HG03025 (cell line): Measurements from ENCODE around the gene CAPN9.
"Not testable (repeated sequence)": the region's sequence is repeated elsewhere in the genome, so short reads cannot be mapped to it uniquely, and the experiment has no call there.

Experiments used
- ATAC-seq: cut with Tn5 transposase; IDR thresholded peaks from one replicate; pipeline ENCODE4 v1.9.1; 2021; ENCODE audit warnings: mild to moderate bottlenecking, moderate library complexity; ENCODE audit not compliant: unreplicated experiment, low FRiP score

Gene CAPN9

GRCh38 chr1:230709619-230710542 lies 37.3 kb upstream of the CAPN9 start:
- ATAC-seq, result no peak

DNA sequence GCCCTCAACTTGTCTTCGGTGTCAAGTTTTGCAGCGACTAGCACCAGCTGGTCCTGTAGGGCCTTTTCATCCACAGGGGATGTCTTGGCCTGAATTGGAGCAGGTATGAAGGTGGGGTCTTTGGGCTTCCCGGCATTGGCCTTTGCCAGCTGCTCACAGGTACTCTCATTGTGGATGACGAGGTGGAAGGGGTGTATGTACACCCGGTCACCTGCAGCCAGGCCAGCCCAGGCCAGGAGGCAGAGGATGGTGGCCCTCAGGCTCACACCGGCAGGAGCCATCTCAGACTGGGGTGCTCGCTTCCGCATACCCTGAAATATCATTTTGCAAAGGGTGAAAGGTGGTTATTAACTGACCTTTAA lies 36.7 kb upstream of the CAPN9 start:
- ATAC-seq, result no peak

DNA sequence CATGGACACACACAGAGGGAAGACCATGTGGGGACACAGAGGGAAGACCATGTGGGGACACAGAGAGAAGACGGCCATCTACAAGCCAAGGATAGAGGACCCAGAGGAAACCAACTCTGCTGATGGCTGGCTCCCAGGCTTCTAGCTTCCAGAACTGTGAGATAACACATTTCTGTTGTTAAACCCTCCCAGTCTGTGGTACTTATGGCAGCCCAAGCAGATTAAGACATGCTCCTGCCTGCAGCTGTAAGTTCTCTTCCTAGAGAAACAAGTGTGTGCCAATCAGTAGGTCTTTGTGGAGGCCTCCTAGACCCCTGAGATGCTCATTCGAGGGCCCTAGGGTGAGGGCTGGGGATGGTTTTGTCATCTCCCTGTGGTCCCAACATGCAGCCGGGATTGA lies 35.9 kb upstream of the CAPN9 start:
- no peak for ATAC-seq

DNA sequence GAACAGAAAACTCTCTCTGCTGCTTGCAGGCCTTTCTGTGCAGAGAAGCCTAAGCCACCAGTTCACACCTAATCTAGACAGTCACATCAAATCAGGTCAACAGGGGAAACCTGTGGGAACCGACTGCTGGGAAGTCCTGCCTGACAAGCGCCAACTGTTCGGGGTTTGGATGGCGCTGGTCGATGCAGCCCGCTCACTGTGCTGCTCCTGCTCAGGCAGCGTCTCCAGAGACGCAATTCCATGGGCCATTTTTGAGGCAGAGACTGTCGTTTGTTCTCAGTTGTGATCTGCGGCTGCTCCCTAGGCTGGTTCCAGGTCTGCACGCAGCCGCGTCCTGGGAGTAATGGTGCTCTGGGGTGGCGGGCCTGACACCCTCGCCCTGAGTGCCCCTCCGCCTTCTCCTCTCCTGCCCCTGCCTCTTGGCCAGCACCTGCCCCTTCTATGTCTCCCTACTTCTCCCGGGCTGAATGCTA lies 34.7 kb upstream of the CAPN9 start:
- no peak for ATAC-seq

GRCh38 chr1:230713138-230713537 lies 34.0 kb upstream of the CAPN9 start:
- ATAC-seq, result no peak

GRCh38 chr1:230713547-230713914 lies 33.7 kb upstream of the CAPN9 start:
- no peak for ATAC-seq

DNA sequence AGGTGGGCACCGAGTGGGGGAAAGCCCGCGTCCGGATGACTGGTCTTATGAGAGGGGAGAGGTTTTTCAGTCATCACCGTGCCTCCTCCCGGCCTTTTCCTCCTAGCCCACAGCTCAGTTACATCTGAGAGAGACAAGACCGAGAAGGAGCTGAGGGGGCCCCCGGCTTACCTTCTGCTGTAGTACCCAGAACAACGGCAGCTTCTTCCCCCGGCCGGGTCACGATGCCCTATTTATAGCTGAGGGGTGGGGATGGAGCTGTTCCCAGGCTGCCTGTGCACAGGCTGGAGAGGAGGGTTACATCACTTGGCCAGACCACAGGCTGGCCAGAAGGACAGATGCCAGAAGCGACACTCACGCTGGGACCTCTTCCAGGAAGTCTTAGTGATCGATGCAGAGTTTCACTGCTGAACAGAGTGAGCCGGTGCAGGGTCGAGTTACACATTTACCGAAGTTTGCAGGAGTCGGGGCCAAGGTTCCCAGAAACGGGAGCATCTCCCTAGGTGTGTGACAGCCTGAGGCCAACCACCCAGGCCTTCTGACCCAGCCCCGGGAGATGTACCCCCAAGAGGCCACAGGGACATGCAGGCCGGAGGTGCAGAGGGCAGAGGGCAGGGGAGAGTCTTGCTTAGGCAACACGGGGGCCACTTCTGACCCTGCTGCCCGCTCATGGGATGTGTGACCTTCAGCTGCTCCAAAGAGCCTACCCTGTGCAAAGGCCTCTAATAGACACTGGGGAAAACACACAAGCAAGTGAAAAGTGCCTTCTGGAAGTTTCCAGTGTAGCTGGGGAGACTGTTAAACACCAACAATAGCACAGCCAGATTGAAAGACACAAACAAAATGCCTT lies 33.0 kb upstream of the CAPN9 start, which contains the start of gene AGT:
AGT (minus strand) TSS at position 208 of the 850 bp plus-strand sequence. CDS start 3,299 bp downstream, outside the sequence.
- no peak for ATAC-seq

DNA sequence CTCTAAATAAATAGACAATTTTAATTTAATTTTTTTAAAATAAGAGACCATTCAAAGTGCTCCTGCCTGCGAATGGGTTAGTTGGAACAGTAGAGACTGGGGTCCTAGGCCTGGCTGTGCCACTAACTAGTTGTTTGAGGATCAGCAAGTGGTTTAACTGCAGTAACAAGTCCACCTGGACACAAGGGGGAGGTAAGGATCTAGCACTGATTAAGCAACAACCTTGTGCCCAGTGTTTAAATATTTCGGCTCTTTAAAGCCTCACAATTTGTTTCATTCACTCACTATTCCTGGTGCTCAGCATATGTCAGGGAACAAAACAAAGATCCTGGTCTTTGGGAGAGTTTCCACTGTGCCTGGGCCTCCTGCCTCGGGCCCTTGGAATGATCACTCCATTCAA lies 31.7 kb upstream of the CAPN9 start:
- no peak for ATAC-seq

- not testable (repeated sequence) for ATAC-seq
Measured at GRCh38 chr1:230716453-230716852, 30.7 kb upstream of the CAPN9 start.

DNA sequence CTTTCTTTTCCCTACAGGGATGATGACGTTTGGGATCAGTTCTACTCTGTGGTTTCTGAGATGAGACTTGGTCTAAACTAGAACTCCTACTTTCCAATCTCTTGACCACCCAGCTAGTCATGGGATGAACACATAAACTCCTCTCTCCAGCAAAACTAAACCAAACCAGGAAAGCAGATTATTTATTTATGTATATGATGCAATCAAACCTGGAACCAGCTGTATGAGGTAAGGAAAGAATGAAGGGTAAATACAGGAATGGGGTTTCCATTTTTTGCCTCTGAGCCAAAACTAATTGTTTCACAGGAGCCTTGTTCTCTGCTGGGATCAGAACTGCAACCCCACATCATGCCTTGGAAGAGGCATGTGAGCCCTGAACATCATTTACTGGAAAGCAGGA lies 29.9 kb upstream of the CAPN9 start:
- no peak for ATAC-seq

- not testable (repeated sequence) for ATAC-seq
Measured at GRCh38 chr1:230721849-230722522, 25.2 kb upstream of the CAPN9 start.

DNA sequence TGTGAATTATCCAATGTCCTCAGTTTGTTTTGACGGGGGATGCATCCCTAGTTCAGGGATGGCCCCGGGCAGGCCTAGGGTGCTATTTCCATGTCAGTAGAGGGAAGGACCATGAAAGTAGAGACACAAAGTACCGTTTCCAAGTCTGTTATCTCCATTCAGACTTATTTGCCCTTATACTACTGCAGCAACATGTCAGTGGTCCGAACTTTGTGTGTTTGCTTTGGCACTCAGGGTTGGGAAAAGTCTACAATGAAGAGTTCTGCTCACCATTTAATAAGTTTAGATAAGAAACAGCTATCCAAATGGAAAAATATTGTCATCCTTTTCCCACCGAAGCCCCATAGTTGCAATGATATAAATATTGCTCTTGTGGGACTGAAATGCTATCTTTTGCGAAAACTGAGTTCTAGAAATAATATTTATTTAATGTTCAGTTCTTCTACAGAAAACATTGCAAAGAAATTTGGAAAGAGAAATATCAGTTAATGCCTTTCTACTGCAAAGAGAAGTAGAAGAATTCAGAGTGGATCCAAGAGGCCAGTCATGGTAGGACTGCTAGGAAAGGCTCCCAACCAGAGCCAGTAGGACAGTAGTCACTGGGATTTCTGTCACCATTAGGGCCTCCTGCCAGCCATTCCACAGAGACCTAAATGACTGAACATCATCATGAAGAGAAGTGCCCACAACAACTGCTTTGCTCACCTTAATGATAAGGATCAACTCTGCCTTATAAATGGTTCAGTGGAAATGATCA lies 21.8 kb upstream of the CAPN9 start:
- no peak for ATAC-seq

DNA sequence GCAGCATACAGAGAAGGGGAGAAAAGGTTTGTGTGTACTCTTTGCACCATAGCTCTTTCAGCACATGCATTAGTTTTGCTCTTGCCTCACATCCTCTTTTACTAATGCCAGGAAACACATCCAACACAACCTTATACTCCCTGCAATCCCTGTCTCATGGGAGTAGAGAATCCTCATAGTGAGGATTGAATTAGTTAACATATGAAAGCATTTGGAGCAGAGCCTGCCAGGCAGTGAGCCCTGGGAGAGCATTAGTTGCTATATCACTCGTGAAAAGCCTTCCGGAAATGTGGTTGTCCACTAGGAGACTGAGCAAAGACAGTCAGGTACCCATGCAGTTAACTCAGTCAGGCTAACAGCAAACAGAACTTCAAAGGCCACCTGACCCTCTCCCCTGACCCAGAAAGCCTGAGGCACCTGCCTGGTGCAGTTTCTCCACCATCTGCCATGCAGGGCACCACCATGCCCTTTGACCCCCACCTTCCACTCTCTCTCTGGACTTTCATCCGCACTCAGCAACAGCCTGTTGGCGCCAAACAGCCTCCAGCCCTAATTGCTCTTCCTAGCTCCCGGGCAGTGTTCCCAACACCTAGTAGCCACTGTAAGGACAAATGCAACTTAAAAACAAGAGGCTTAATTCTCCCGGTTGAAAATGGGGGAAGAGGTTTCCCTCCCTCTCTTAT lies 18.3 kb upstream of the CAPN9 start:
- no peak for ATAC-seq

GRCh38 chr1:230730977-230731376 lies 16.2 kb upstream of the CAPN9 start:
- no peak for ATAC-seq

DNA sequence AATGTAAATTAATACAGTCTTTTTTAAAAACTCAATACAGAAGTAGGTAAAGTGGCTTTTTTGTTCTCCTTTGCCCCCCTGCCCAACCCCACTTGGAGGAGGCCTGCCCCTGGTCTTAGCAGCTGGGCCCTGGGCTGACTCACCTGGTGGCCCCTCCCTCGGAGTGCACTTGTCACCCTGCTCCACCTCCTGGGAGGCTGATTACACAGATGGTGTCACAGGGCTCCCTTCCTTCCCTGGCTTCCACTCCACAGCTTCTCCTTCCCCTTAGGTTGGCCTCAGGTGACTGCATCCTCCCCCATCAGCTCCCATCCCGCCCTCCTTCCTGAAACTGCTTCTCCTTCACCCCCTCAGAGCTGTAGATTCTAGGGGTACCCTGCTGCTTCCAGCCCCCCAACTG lies 11.7 kb upstream of the CAPN9 start:
- no peak for ATAC-seq

GRCh38 chr1:230737622-230738262 lies 9.4 kb upstream of the CAPN9 start:
- no peak for ATAC-seq

- no peak for ATAC-seq
Measured at GRCh38 chr1:230739564-230740290, 7.5 kb upstream of the CAPN9 start.

GRCh38 chr1:230743899-230744298 lies 3.3 kb upstream of the CAPN9 start:
- ATAC-seq, result no peak
